Fibroblast of peridontal ligament (primary cell): ENCODE measurements around the gene HOXA7.

Experiments used
- DNase-seq: peaks from one replicate; pipeline ENCODE4 v3.0.0-alpha.2; 2010; ENCODE audit errors: extremely low read depth

Gene HOXA7

GRCh38 chr7:27118580-27118979, 37.9 kb downstream of the HOXA7 start:
- no peak for DNase-seq

DNA sequence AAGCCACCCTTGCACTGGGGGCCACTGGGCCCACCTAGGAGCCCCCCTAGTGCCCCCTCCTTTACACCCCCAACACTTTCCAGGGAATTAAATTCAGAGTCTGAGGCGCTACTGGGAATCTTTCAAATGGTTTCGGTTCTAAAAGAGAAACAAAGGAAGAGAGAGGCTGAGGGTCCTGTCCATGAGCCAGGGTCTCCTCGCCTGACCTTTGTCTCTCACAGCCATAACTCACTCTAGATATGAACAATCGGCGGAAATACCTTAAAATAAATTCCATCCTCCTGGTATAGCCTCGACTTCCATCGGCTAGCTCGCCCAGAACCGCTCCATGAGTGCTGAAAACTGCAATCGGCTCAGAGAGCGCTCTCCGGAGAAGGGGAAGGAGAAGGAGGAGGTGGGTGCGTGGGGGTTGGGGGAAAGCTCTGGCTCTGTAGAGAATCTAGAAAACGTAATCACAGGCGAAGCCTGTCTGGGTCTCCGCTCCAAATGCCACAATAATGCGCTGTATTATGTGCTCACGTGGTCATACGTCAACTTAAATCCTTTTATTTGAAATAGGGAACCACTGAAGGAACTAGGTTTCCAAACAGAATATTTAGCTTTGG, 38.5 kb downstream of the HOXA7 start:
- no peak for DNase-seq

- no peak for DNase-seq
Measured at GRCh38 chr7:27116962-27117886, 39.3 kb downstream of the HOXA7 start.

DNA sequence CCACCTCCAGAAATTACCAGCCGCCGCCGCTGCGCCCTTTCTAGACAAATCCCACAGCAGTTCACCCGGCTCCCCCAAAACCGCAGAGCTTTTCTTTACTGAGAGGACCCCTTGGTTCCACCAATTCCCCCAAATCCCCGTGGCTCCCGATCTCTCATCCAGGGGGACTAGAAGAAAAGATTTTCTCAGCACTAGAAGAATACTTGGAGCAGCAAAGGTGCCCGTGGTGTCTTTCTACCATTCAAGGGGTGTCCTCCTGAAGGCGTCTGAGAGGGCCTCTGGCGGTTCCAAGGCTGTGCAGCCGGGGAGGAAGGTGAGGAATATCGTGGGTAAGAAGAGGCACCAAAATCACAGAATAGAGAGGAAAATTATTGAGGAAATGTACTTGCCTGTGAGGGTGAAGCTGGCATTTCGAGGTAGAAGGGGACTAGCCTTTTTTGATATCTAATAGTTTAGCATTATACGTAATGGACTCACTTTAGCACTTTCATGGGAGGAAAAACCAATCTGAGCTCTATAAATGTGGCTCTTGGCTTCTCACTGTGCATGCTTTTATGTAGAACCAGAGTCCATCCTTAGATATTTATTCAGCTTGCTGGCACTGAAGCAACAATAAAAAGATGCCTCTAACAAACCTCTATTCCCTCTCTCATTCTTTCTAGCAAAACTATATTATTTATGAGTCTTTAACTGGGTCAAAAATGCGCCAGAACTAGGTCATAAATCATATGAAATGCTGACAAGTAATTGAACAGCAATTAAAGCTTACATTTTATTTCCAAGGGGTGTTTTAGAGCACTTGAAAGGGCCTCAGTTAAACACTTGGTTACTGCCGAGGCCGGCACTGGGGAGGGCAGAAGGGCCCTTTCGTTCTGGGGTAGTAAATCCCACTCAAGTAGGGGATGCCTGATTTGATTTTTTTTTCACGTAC, 40.2 kb downstream of the HOXA7 start:
- DNase-seq: no peak

DNA sequence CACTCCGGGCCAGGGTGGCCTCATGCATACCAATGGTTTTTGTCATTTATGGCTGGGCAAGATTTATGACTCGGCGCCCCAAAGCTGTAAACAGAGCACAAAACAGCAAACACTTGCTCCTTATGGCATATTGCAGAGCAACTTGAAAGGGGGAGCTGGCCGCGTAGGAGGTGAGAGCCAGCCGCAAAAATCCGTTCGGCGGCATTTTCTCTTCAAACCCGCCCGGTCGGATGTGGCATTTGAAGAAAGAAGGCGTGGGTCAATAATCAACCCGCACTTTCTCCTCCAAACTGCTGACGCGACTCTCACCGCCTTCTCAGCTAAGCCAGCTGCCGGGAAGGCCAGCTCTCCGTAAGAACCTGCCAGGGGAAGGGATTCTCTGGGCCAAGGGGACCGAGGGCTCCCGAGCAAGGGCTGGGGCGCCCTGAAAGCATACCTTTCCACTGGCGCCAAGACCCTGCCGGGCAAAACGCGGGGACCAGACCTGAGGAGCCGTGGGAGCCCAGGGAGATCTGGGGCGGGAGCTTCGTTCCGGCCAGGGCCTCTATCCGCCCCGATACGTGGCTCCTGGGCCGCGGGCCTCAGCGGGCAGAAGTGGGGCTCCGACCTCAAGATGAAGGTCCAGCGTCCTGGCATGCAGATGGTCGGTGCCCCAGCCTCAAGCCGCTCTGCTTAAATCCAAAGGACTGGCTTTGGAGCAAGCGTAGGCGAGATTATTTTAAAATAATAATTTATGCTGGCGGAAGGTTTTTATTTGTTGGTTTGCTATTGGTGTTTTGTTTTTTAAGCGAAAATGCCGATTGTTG, 41.1 kb downstream of the HOXA7 start:
- DNase-seq: no peak

- no peak for DNase-seq
Measured at GRCh38 chr7:27114881-27115220, 41.6 kb downstream of the HOXA7 start.

DNA sequence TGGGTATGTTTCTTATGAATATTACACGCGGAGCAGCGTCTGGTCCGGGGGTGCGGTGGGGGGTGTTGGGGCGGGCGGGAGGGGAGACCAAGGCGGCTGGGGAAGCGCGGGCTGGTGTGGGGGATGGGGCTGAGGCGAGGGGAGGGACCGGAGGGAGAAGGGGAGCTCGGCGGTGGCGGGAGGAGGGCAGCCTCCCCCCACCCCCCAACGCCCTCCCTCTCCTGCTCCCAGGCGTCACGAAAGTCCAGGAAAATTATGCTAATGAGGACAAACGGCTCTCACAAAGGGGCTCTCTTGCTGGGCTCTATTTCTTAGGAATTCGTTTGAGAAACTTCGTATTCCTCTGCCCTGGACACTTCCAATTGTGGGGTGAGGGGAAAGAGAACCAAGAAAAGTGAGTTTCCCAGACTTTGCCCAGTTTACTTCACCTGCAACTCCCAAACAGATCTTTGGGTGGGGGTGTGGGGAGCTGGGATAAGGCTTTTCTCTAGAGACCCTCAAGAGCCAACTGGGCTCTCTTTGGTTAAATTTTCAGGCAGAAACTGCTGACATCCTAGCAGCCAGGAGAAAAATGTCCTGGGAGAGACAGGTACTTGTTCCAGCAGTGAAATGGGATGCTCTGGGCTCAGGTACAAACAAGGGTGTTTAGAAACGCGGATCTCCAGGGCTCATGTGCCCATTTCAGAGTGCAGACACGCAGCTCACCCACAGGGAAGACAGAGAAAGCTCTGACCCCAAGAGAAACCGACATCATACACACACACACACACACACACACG, 42.3 kb downstream of the HOXA7 start:
- no peak for DNase-seq

GRCh38 chr7:27112955-27113949, 43.2 kb downstream of the HOXA7 start:
- no peak for DNase-seq

GRCh38 chr7:27112361-27112760, 44.1 kb downstream of the HOXA7 start:
- DNase-seq: no peak

- no peak for DNase-seq
Measured at GRCh38 chr7:27111751-27112277, 44.7 kb downstream of the HOXA7 start.

GRCh38 chr7:27111042-27111750, 45.3 kb downstream of the HOXA7 start:
- DNase-seq: no peak

GRCh38 chr7:27110186-27111031, 46.1 kb downstream of the HOXA7 start:
- no peak for DNase-seq

- DNase-seq: no peak
Measured at GRCh38 chr7:27109466-27110185, 46.8 kb downstream of the HOXA7 start.

DNA sequence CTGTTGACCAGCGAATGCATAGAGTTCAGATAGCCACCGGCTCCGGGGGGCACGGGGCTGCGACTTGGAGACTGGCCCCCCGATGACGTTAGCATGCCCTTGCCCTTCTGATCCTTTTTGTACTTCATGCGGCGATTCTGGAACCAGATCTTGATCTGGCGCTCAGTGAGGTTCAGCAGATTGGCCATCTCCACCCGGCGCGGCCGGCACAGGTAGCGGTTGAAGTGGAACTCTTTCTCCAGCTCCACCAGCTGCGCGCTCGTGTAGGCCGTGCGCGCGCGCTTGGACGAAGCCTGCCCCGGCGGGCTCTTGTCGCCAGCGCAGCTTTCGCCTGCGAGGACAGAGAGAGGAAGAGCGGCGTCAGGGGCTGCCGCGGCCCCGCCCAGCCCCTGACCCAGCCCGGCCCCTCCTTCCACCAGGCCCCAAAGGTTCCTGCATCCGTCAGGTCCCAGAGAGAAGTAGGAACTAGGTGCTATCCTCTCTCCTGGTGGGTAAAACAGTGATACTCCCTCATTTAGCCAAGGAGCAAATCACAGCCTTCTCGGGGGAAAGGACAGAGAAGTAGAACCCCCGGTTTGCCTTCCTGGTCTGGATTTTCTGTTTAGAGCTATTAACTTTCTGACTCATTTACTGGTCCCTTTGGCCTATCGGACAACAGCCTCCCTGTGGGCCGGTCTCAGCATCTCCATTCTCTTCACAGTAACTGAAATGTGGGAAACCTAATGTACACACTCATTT, 47.9 kb downstream of the HOXA7 start:
- DNase-seq: no peak

DNA sequence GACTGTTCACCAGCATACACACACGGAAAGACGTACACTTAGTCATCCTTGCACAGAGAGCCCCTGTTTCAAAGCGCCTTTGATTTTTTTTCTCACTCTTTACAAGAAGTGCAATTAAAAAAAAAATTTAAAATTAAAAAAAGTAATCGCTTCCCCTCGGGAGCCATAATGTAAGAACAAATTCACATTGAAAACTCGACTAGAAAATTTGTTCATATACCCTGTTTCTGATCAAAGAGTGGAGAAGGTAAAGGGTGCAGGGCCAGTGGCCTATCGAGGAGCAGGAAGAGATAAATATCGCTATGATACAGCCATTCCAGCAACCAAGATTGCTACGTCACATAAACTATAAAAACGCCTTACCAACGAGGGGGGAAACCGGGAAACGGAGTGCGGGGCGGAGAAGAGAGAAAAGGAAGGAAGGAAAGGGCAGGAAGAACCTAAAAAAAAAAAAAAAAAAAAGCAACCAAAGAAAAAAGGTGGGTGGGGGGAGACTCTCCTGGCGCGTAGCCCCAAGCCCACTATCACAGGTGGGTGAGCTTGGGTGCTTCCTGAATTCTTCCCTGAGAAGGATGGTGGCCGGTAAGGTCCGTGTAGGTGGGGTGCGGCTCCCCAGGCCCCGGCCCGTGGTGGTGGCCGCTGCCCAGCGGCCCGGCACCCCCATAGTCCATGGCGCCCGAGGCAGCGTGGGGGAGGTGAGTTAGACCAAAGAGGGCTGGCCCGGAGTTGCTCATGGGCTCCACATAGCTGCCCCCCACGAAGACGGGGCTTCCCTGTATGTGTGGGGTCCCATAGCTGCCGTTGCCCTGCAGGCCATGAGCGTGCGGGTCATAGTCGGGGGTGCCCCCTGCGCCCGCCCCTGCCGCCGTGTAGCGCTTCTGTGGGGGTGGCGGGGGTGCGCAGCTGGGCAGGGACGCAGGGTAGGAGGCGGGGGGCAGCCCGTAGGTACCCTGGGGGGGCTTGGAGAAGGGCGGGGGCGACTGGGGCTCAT, 48.8 kb downstream of the HOXA7 start:
- no peak for DNase-seq
